WERI-Rb-1 (cell line): ENCODE measurements around the gene CCDC92B.

Source experiments
- DNase-seq: peaks from one replicate; pipeline ENCODE4 v3.0.0-alpha.2; 2020
- H3K27ac ChIP-seq: fragments of 250-450 bp; sonication (Bioruptor Pico); 2 replicates; pipeline ENCODE4 v1.5.1; 2020; ENCODE audit warnings: mild to moderate bottlenecking, moderate library complexity
- H3K27me3 ChIP-seq: fragments of 250-450 bp; sonication (Bioruptor Pico); 2 replicates; pipeline ENCODE4 v1.5.1; 2021; ENCODE audit warnings: mild to moderate bottlenecking, low read depth, moderate library complexity; ENCODE audit not compliant: insufficient read depth, severe bottlenecking
- H3K36me3 ChIP-seq: fragments of 250-450 bp; sonication (Bioruptor Pico); 2 replicates; pipeline ENCODE4 v1.5.1; 2020; ENCODE audit warnings: mild to moderate bottlenecking, moderate library complexity
- H3K4me3 ChIP-seq: 2 replicates; pipeline ENCODE4 v1.5.1; 2011; ENCODE audit warnings: low read depth, mild to moderate bottlenecking, control low read depth, low read length
- H3K9me3 ChIP-seq: fragments of 250-450 bp; sonication (Bioruptor Pico); 2 replicates; pipeline ENCODE4 v1.5.1; 2021; ENCODE audit warnings: mild to moderate bottlenecking, moderate library complexity; ENCODE audit not compliant: severe bottlenecking
- TF ChIP-seq, protein P1 (sequence below): IDR thresholded peaks from 2 replicates; pipeline ENCODE4 v1.5.1; 2011; ENCODE audit warnings: low read depth, mild to moderate bottlenecking, control low read depth, inconsistent platforms, low read length

The CCDC92B gene

DNA sequence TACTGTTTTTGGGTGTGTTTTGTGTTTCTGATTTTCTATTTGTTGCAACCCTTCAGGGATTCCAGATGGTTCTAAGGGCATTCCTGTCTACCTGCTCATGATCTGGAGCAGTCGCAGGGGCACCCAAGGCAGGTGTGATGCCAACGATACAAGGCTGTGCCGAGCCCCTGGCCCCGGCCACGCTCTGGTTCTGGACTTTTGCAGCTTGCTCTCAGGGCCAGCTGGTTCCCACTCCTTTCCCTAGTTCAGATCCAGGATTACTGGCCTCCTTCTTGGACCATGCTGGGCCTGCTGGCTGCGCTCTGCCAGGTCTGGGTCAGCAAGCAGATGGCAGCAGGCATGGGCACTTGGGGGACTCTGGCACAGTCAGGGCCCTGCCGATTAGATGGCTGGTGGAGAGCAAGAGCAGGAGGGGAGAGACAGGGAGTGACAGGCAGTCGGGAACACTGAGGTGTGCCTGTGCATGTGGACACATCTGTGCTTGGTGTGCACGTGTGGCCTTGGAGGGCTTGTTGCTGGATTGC lies 31.5 kb upstream of the CCDC92B start:
- Histone ChIP-seq H3K9me3 (no peaks in the 10 kb centered on the region), H3K4me3 (no peak overlapping the region), H3K36me3 (no peaks in the 10 kb centered on the region), H3K27me3 (no peaks in the 10 kb centered on the region), H3K27ac (no peak overlapping the region)
- DNase-seq, result no peak
- TF ChIP-seq, protein P1, sequence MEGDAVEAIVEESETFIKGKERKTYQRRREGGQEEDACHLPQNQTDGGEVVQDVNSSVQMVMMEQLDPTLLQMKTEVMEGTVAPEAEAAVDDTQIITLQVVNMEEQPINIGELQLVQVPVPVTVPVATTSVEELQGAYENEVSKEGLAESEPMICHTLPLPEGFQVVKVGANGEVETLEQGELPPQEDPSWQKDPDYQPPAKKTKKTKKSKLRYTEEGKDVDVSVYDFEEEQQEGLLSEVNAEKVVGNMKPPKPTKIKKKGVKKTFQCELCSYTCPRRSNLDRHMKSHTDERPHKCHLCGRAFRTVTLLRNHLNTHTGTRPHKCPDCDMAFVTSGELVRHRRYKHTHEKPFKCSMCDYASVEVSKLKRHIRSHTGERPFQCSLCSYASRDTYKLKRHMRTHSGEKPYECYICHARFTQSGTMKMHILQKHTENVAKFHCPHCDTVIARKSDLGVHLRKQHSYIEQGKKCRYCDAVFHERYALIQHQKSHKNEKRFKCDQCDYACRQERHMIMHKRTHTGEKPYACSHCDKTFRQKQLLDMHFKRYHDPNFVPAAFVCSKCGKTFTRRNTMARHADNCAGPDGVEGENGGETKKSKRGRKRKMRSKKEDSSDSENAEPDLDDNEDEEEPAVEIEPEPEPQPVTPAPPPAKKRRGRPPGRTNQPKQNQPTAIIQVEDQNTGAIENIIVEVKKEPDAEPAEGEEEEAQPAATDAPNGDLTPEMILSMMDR, result no peak

GRCh38 chr17:2780256-2780655 lies 30.8 kb upstream of the CCDC92B start:
- H3K36me3 ChIP-seq, result no peaks in the 10 kb centered on the region
- no peak overlapping the region for H3K4me3 ChIP-seq
- DNase-seq, result no peak
- TF ChIP-seq, protein P1, result no peak
- H3K27me3 ChIP-seq, result no peaks in the 10 kb centered on the region
- no peak overlapping the region for H3K27ac ChIP-seq
- no peaks in the 10 kb centered on the region for H3K9me3 ChIP-seq

DNA sequence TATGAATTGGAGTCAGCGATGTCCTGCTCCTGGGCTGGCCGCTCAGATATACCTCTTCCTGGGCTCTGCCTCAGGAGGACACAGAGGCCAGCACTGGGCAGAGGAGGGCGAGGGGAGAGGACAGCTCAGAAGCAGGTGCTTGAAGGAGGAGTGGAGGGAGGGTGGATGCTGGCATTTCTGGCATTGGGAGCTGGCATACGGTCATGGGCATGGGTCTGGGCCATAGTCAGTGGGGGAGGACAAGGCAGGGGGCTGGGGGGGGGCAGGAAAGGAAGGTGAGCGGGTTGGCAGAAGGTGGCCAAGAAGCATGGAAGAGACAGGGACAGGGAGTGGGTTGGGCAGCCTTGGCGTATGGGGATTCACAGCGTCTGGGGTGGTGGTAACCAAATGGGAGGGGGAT lies 30.1 kb upstream of the CCDC92B start:
- Histone ChIP-seq H3K27me3 (no peaks in the 10 kb centered on the region), H3K4me3 (no peak overlapping the region), H3K9me3 (no peaks in the 10 kb centered on the region), H3K27ac (no peak overlapping the region), H3K36me3 (no peaks in the 10 kb centered on the region)
- TF ChIP-seq, protein P1, result no peak
- DNase-seq, result no peak

DNA sequence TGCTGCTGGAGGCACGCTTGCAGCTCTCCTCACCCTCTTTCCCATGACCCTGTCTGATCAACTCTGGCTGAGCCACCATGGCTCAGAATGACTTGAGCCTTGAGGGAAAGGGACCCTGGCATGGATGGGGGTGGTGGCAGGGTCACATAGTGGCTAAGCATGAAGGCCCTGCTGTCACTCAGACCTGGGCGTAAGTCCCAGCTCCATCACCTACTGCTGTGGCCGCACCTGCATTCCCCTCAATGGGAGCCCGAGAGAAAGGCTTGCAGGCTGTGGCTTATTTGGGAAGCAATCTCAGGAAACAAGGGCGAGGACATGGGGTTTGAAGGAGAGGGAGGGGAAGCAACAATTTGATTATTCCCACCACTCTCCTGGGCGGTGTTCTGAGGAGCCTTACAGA lies 29.0 kb upstream of the CCDC92B start:
- Histone ChIP-seq H3K36me3 (no peaks in the 10 kb centered on the region), H3K9me3 (no peaks in the 10 kb centered on the region), H3K4me3 (no peak overlapping the region), H3K27me3 (no peaks in the 10 kb centered on the region), H3K27ac (no peak overlapping the region)
- no peak for DNase-seq
- TF ChIP-seq, protein P1, result no peak

DNA sequence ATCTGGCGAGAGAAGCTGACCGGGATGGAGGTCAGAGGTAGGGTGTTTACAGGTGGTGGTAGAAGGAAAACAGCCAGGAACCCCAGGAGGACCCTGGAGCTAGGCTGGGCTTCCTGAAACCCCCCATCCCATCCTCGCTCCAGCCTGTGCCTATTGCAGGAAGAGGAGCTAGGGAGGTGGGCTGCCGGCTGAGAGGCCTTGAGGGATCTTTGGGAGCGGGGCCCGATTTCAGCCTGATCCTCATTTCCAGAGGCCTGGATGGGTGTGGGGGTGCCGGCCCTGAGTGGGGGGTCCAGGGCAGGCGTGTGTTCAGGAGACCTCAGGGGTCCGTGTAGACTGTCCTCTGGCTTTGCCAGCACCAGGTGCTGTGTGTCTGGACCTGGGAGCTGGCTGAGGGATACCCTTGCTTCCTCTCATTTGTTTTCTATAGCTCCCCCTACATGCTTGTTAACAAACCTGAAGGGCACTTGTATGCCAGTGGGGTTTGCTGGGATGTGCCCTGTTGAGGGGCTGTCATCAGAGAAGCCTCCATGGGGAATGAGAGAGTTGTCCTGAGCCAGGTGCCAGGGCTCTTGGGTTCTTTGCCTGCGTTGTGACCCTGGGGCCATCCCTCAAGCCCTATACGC lies 27.9 kb upstream of the CCDC92B start:
- H3K4me3 ChIP-seq, result peak overlapping the region; percentile 73

More for the DNA sequence above, 27.9 kb upstream of the CCDC92B start:
- Histone ChIP-seq H3K27ac (peak overlapping the region; percentile 67; the same call in 1 of the 2 replicates), H3K27me3 (no peaks in the 10 kb centered on the region), H3K36me3 (no peaks in the 10 kb centered on the region), H3K9me3 (no peaks in the 10 kb centered on the region)
- TF ChIP-seq, protein P1, result no peak
- no peak for DNase-seq
